Measurements from ENCODE around the gene CDKAL1. TPM values are rescaled to one million over a fixed set of nuclear protein-coding genes. Genes with fewer than 3 reads are reported as not detected.
A peak's percentile ranks its signal among the peaks of the same experiment; 100 is the strongest.

The CDKAL1 gene
- total and polyA plus RNA-seq, 10 of the 15 experiments (the other 5 are each of a cell fraction or from before 2014, with no cell fraction given), result 10.7 to 26.9 (median 17.3) TPM

DNA sequence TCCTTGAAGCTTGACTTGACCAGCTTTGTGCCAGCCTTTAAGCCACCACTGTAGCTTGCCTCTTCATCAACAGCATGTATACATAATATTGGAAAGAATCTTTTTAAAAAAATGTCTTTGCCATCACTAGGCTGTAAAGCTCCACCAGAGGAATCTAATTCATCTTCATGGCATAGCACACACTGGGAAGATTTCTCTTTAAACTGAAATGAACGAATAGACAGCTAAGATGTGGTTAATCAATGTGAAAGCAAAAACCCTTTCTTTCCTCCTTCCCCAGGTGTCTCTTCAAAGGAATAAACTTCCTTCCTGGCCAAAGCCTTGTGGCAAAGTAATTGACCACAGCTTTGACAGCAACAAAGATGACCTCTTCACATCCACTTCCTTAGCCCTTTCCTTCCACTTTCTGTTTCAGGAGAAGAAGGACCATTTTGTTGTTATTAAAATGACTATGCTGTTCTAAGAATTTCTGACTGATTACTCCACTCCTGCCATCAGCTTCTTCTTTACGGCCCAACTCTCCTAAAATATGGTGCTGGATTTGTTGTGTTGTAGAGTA, 630.6 kb downstream of the CDKAL1 start (continued):
- TF ChIP-seq, protein P1, sequence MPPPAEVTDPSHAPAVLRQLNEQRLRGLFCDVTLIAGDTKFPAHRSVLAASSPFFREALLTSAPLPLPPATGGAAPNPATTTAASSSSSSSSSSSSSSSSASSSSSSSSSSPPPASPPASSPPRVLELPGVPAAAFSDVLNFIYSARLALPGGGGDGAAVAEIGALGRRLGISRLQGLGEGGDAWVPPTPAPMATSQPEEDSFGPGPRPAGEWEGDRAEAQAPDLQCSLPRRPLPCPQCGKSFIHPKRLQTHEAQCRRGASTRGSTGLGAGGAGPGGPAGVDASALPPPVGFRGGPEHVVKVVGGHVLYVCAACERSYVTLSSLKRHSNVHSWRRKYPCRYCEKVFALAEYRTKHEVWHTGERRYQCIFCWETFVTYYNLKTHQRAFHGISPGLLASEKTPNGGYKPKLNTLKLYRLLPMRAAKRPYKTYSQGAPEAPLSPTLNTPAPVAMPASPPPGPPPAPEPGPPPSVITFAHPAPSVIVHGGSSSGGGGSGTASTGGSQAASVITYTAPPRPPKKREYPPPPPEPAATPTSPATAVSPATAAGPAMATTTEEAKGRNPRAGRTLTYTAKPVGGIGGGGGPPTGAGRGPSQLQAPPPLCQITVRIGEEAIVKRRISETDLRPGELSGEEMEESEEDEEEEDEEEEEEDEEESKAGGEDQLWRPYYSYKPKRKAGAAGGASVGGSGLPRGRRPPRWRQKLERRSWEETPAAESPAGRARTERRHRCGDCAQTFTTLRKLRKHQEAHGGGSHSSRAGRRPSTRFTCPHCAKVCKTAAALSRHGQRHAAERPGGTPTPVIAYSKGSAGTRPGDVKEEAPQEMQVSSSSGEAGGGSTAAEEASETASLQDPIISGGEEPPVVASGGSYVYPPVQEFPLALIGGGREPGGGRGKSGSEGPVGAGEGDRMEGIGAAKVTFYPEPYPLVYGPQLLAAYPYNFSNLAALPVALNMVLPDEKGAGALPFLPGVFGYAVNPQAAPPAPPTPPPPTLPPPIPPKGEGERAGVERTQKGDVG (CRISPR knock-in tag; IDR thresholded peaks at IDR 0.05), result no peak
- TF ChIP-seq FOXK2 (IDR thresholded peaks at IDR 0.05) (peak; percentile 53), KLF5 (IDR thresholded peaks at IDR 0.05; ENCODE audit: partially characterized antibody) (no peak), SMARCA5 (IDR thresholded peaks at IDR 0.05) (no peak), YY1 (IDR thresholded peaks at IDR 0.05; ENCODE audit: low read depth, low read length) (no peak), ZNF207 (IDR thresholded peaks at IDR 0.05; ENCODE audit: borderline replicate concordance) (no peak), SMAD1 (IDR thresholded peaks at IDR 0.05; ENCODE audit: low read depth, partially characterized antibody) (no peak), IKZF1 (conservative IDR thresholded peaks at IDR 0.05) (peak; percentile 92), IKZF2 (IDR thresholded peaks at IDR 0.05) (peak; percentile 90 to 93), CHD1 (IDR thresholded peaks at IDR 0.05; ENCODE audit: low read depth, low read length) (no peak), CBFB (IDR thresholded peaks at IDR 0.05; ENCODE audit: low read depth) (peak; percentile 75), BCL11A (IDR thresholded peaks at IDR 0.05; ENCODE audit: low read depth, low read length) (peak; percentile 49; the same call in 1 of the 2 replicates), NFXL1 (IDR thresholded peaks at IDR 0.05; ENCODE audit: borderline replicate concordance) (no peak), ZNF217 (IDR thresholded peaks at IDR 0.05) (no peak), JUNB (IDR thresholded peaks at IDR 0.05) (peak; percentile 68), EP300 (IDR thresholded peaks at IDR 0.05; ENCODE audit: borderline replicate concordance in 1 of 2, control insufficient read depth in 1 of 2, low read depth in 2 of 2, low read length in 2 of 2) (peak in 1 of 2 experiments; percentile 38; a peak in 1 of 4 replicates), NFIC (IDR thresholded peaks at IDR 0.05; ENCODE audit: low read depth, low read length) (peak; percentile 78; the same call in 1 of the 2 replicates)
- TF ChIP-seq, protein P2, sequence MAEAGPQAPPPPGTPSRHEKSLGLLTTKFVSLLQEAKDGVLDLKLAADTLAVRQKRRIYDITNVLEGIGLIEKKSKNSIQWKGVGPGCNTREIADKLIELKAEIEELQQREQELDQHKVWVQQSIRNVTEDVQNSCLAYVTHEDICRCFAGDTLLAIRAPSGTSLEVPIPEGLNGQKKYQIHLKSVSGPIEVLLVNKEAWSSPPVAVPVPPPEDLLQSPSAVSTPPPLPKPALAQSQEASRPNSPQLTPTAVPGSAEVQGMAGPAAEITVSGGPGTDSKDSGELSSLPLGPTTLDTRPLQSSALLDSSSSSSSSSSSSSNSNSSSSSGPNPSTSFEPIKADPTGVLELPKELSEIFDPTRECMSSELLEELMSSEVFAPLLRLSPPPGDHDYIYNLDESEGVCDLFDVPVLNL (IDR thresholded peaks at IDR 0.05; ENCODE audit: low read depth, low read length), result no peak
- TF ChIP-seq, protein P3, sequence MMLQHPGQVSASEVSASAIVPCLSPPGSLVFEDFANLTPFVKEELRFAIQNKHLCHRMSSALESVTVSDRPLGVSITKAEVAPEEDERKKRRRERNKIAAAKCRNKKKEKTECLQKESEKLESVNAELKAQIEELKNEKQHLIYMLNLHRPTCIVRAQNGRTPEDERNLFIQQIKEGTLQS (IDR thresholded peaks at IDR 0.05; ENCODE audit: borderline replicate concordance, extremely low read depth, low read depth, low read length), result no peak
- TF ChIP-seq, protein P4, sequence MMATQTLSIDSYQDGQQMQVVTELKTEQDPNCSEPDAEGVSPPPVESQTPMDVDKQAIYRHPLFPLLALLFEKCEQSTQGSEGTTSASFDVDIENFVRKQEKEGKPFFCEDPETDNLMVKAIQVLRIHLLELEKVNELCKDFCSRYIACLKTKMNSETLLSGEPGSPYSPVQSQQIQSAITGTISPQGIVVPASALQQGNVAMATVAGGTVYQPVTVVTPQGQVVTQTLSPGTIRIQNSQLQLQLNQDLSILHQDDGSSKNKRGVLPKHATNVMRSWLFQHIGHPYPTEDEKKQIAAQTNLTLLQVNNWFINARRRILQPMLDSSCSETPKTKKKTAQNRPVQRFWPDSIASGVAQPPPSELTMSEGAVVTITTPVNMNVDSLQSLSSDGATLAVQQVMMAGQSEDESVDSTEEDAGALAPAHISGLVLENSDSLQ (IDR thresholded peaks at IDR 0.05), result peak; percentile 39; the same call in 1 of the 2 replicates
- TF ChIP-seq, protein P5, sequence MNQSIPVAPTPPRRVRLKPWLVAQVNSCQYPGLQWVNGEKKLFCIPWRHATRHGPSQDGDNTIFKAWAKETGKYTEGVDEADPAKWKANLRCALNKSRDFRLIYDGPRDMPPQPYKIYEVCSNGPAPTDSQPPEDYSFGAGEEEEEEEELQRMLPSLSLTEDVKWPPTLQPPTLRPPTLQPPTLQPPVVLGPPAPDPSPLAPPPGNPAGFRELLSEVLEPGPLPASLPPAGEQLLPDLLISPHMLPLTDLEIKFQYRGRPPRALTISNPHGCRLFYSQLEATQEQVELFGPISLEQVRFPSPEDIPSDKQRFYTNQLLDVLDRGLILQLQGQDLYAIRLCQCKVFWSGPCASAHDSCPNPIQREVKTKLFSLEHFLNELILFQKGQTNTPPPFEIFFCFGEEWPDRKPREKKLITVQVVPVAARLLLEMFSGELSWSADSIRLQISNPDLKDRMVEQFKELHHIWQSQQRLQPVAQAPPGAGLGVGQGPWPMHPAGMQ (IDR thresholded peaks at IDR 0.05; ENCODE audit: borderline replicate concordance), result no peak
